GM23338 (cell line): ENCODE results near the gene TRMT44. TPM values are rescaled to one million over a fixed set of nuclear protein-coding genes. Genes with fewer than 3 reads are reported as not detected.

Experiments
- ATAC-seq: fragments of 200-7000 bp; cut with Tn5 transposase; 3 replicates; pipeline ENCODE4 v1.9.1; 2020
- DNase-seq: peaks from one replicate; pipeline ENCODE4 v3.0.0-alpha.2; 2015; ENCODE audit warnings: low spot score
- H2AFZ ChIP-seq: fragments of 200-600 bp; sonication (generic); 2 replicates; pipeline ENCODE4 v1.8.0; 2016; ENCODE audit warnings: antibody characterized with exemption, mild to moderate bottlenecking, moderate library complexity
- H3F3A ChIP-seq: fragments of 200-600 bp; sonication (generic); replicated peaks from 2 replicates; pipeline ENCODE4 v1.8.0; 2017; ENCODE audit warnings: antibody characterized with exemption, mixed run types, low read depth
- H3K27ac ChIP-seq: fragments of 200-600 bp; sonication (generic); 2 replicates; pipeline ENCODE4 v1.6.1; 2016; ENCODE audit warnings: low read depth
- H3K27me3 ChIP-seq: fragments of 200-600 bp; sonication (generic); 2 replicates; pipeline ENCODE4 v1.8.0; 2016; ENCODE audit warnings: mild to moderate bottlenecking, mixed run types, moderate library complexity; ENCODE audit not compliant: insufficient read depth
- H3K36me3 ChIP-seq: fragments of 200-600 bp; sonication (generic); 2 replicates; pipeline ENCODE4 v1.8.0; 2016; ENCODE audit warnings: mild to moderate bottlenecking; ENCODE audit not compliant: insufficient read depth
- H3K4me1 ChIP-seq: fragments of 200-600 bp; sonication (generic); 2 replicates; pipeline ENCODE4 v1.8.0; 2016; ENCODE audit warnings: mild to moderate bottlenecking, moderate library complexity; ENCODE audit not compliant: insufficient read depth
- H3K4me2 ChIP-seq: fragments of 200-600 bp; sonication (generic); 2 replicates; pipeline ENCODE4 v1.7.1; 2017; ENCODE audit warnings: mixed run types
- H3K4me3 ChIP-seq: fragments of 200-600 bp; sonication (generic); 2 replicates; pipeline ENCODE4 v1.6.1; 2016; ENCODE audit warnings: mixed run types
- H3K79me2 ChIP-seq: fragments of 200-600 bp; sonication (generic); replicated peaks from 2 replicates; pipeline ENCODE4 v1.8.0; 2017; ENCODE audit warnings: mild to moderate bottlenecking; ENCODE audit not compliant: insufficient read depth
- H3K9me2 ChIP-seq: fragments of 200-600 bp; sonication (generic); 2 replicates; pipeline ENCODE4 v1.8.0; 2017; ENCODE audit not compliant: insufficient read depth
- H4K20me1 ChIP-seq: fragments of 200-600 bp; sonication (generic); replicated peaks from 2 replicates; pipeline ENCODE4 v1.8.0; 2017; ENCODE audit warnings: mild to moderate bottlenecking; ENCODE audit not compliant: insufficient read depth
- H3K27ac Mint-ChIP-seq: 2 replicates; pipeline ENCODE4 v1.8.0; 2020; ENCODE audit warnings: inconsistent platforms, mild to moderate bottlenecking, moderate library complexity, mixed read lengths
- H3K27me3 Mint-ChIP-seq: 3 replicates; pipeline ENCODE4 v1.8.0; 2022; ENCODE audit warnings: low read depth, mild to moderate bottlenecking, moderate library complexity, mixed read lengths, inconsistent platforms; ENCODE audit not compliant: insufficient read depth, poor library complexity
- H3K36me3 Mint-ChIP-seq: 3 replicates; pipeline ENCODE4 v1.8.0; 2021; ENCODE audit warnings: low read depth, mild to moderate bottlenecking, inconsistent platforms, moderate library complexity, mixed read lengths
- H3K4me1 Mint-ChIP-seq: 3 replicates; pipeline ENCODE4 v1.8.0; 2020; ENCODE audit warnings: mild to moderate bottlenecking, inconsistent platforms, mixed read lengths
- H3K4me3 Mint-ChIP-seq: 3 replicates; pipeline ENCODE4 v1.8.0; 2021; ENCODE audit warnings: moderate library complexity, mild to moderate bottlenecking, inconsistent platforms, mixed read lengths
- H3K9me3 Mint-ChIP-seq: 3 replicates; pipeline ENCODE4 v1.8.0; 2020; ENCODE audit warnings: moderate library complexity, mild to moderate bottlenecking, inconsistent platforms, mixed read lengths
- ETS1 ChIP-seq: IDR thresholded peaks from 2 replicates; pipeline ENCODE4 v1.6.1; 2016; ENCODE audit warnings: antibody characterized with exemption
- EZH2 ChIP-seq: fragments of 200-600 bp; sonication (generic); IDR thresholded peaks from one replicate; pipeline ENCODE4 v1.8.0; 2017; ENCODE audit warnings: antibody characterized with exemption, mild to moderate bottlenecking, low read depth; ENCODE audit not compliant: unreplicated experiment
- ZNF114 ChIP-seq: fragments of 250-450 bp; sonication (Bioruptor Pico); IDR thresholded peaks from 2 replicates; pipeline ENCODE4 v1.5.0; 2020; ENCODE audit warnings: mild to moderate bottlenecking, moderate library complexity
- ZNF331 ChIP-seq: fragments of 250-450 bp; sonication (Bioruptor Pico); IDR thresholded peaks from 2 replicates; pipeline ENCODE4 v1.5.0; 2020; ENCODE audit warnings: low read depth, mild to moderate bottlenecking, moderate library complexity
- ZNF462 ChIP-seq: fragments of 250-450 bp; sonication (Bioruptor Pico); IDR thresholded peaks from 2 replicates; pipeline ENCODE4 v1.5.0; 2020; ENCODE audit warnings: mild to moderate bottlenecking, moderate library complexity
- polyA plus RNA-seq: library from polyadenylated mRNA; unstranded; fragments of >200 nt; fragmentation: Nextera tagmentation; extraction: Ambion mirVana; gene quantifications from 2 replicates; pipeline ENCODE4 v1.2.1, GENCODE V29; 2016
- total RNA-seq: library from RNA; depleted of rRNA; stranded (reverse); fragments of >200 nt; shearing (Covaris generic); gene quantifications from 2 replicates; pipeline ENCODE4 v1.2.3, GENCODE V29; 2014

Gene TRMT44
- total and polyA plus RNA-seq, 2 experiments from 2014 or later: 10.3 to 49.8 TPM

DNA sequence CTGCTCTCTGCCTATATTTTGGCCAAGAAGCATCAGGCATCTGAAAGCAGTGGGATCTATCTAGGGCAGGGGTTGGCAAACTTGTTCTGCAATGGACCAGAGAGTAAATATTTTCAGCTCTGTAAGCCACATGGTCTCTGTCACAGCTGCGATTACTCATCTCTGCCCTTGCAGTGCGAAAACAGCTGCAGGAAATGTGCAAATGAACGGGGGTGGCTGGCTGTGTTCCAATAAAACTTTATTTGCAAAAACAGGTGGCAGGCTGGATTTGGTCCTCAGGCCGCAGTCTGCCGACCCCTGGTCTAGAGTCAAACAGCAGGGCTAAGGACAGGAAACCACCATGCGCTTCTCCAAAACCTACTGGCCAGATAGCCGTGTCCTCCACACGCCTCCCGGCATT is 48.6 kb upstream of the TRMT44 start:
- ATAC-seq (no peak), DNase-seq (no peak)
- H3K4me3 ChIP-seq: no peak overlapping the region
- Mint-ChIP-seq H3K9me3 (no peaks in the 10 kb centered on the region), H3K4me3 (no peak overlapping the region), H3K27me3 (peaks cover 9% of the 10 kb centered on the region), H3K27ac (0 out of 2 replicates have a peak overlapping the region, but pooled peaks have one; percentile 49), H3K4me1 (peaks cover 18% of the 10 kb centered on the region), H3K36me3 (no peaks in the 10 kb centered on the region)
- H3K9me2 ChIP-seq: no peaks in the 10 kb centered on the region
- H4K20me1 ChIP-seq: no peaks in the 10 kb centered on the region; the same call in 1 of the 2 replicates
- H3F3A ChIP-seq: no peaks in the 10 kb centered on the region
- H3K4me2 ChIP-seq: no peak overlapping the region
- TF ChIP-seq ZNF331 (CRISPR knock-in tag) (no peak), ZNF462 (CRISPR knock-in tag) (no peak), ETS1 (no peak), EZH2 (no peak), ZNF114 (CRISPR knock-in tag) (no peak)
- no peak overlapping the region for H3K27ac ChIP-seq
- H3K36me3 ChIP-seq: no peaks in the 10 kb centered on the region
- H3K4me1 ChIP-seq: peaks cover under 1% of the 10 kb centered on the region
- H3K79me2 ChIP-seq: no peaks in the 10 kb centered on the region
- no peak overlapping the region for H2AFZ ChIP-seq
- no peaks in the 10 kb centered on the region for H3K27me3 ChIP-seq
